ENCODE results near the gene KCNMB3. TPM values are rescaled to one million over a fixed set of nuclear protein-coding genes. Genes with fewer than 3 reads are reported as not detected.
"Not testable (repeated sequence)": the region's sequence is repeated elsewhere in the genome, so short reads cannot be mapped to it uniquely, and the experiment has no call there.

KCNMB3 gene
- total RNA-seq, 3 donors from 2014 or later = 3.7 to 7.3 (median 4.9) TPM

GRCh38 chr3:179256813-179257212 is 5.9 kb upstream of the KCNMB3 start:
- H3K36me3 ChIP-seq = no peaks in the 10 kb centered on the region
- no peak overlapping the region for H3K27ac ChIP-seq
- H3K27me3 ChIP-seq = no peaks in the 10 kb centered on the region
- intact Hi-C loops (cut with DNase I; ENCODE audit: low total_unique reads) = no loop called here
- peaks cover 0 to 5% of the 10 kb centered on the region in 2 donors for H3K9me3 ChIP-seq
- no peaks in the 10 kb centered on the region for H3K4me1 ChIP-seq
- TF ChIP-seq POLR2AphosphoS5 (IDR thresholded peaks at IDR 0.05) (no peak), POLR2A (IDR thresholded peaks at IDR 0.05) (no peak), CTCF (IDR thresholded peaks at IDR 0.05) (no peak)
- no peak for DNase-seq (ENCODE audit: low spot score in 2 of 2)
- H3K4me3 ChIP-seq = no peak overlapping the region

- TF ChIP-seq POLR2AphosphoS5 (IDR thresholded peaks at IDR 0.05) = no peak
- TF ChIP-seq POLR2A (IDR thresholded peaks at IDR 0.05) = no peak
- TF ChIP-seq CTCF (IDR thresholded peaks at IDR 0.05) = no peak
- H3K27me3 ChIP-seq = no peaks in the 10 kb centered on the region
- no peak overlapping the region for H3K4me3 ChIP-seq
- H3K36me3 ChIP-seq = no peaks in the 10 kb centered on the region
- H3K27ac ChIP-seq = no peak overlapping the region
- no peaks in the 10 kb centered on the region for H3K4me1 ChIP-seq
- intact Hi-C loops (cut with DNase I; ENCODE audit: low total_unique reads) = no loop called here
- no peaks in the 10 kb centered on the region for H3K9me3 ChIP-seq
- no peak for DNase-seq (ENCODE audit: low spot score in 2 of 2)
These were observed 3.5 kb downstream of the KCNMB3 start for GRCh38 chr3:179247289-179248015.

- DNase-seq (ENCODE audit: low spot score in 2 of 2) = no peak
- no peaks in the 10 kb centered on the region for H3K9me3 ChIP-seq
- no peaks in the 10 kb centered on the region for H3K27me3 ChIP-seq
- no peak overlapping the region for H3K27ac ChIP-seq
- TF ChIP-seq POLR2A (IDR thresholded peaks at IDR 0.05) = no peak
- TF ChIP-seq CTCF (IDR thresholded peaks at IDR 0.05) = no peak
- TF ChIP-seq POLR2AphosphoS5 (IDR thresholded peaks at IDR 0.05) = no peak
- H3K36me3 ChIP-seq = no peaks in the 10 kb centered on the region
- H3K4me1 ChIP-seq = no peaks in the 10 kb centered on the region
- intact Hi-C loops (cut with DNase I; ENCODE audit: low total_unique reads) = no loop called here
- H3K4me3 ChIP-seq = no peak overlapping the region
These were observed 6.0 kb downstream of the KCNMB3 start for GRCh38 chr3:179244878-179245277.

GRCh38 chr3:179242859-179243258 is 8.1 kb downstream of the KCNMB3 start:
- H3K4me1 ChIP-seq; intact Hi-C loops (cut with DNase I; ENCODE audit: low total_unique reads); H3K4me3 ChIP-seq; H3K27me3 ChIP-seq; H3K9me3 ChIP-seq; DNase-seq (ENCODE audit: low spot score in 2 of 2); H3K27ac ChIP-seq; H3K36me3 ChIP-seq: not testable (repeated sequence)

GRCh38 chr3:179240299-179240698 is 10.6 kb downstream of the KCNMB3 start:
- H3K4me1 ChIP-seq; H3K27ac ChIP-seq; H3K36me3 ChIP-seq; H3K9me3 ChIP-seq; H3K27me3 ChIP-seq; DNase-seq (ENCODE audit: low spot score in 2 of 2); intact Hi-C loops (cut with DNase I; ENCODE audit: low total_unique reads); H3K4me3 ChIP-seq: not testable (repeated sequence)

- H3K36me3 ChIP-seq = no peaks in the 10 kb centered on the region
- no peaks in the 10 kb centered on the region for H3K27me3 ChIP-seq
- DNase-seq (ENCODE audit: low spot score in 2 of 2) = no peak
- no peaks in the 10 kb centered on the region for H3K4me1 ChIP-seq
- H3K9me3 ChIP-seq = no peaks in the 10 kb centered on the region
- no peak overlapping the region for H3K4me3 ChIP-seq
- intact Hi-C loops (cut with DNase I; ENCODE audit: low total_unique reads) = no loop called here
- TF ChIP-seq POLR2A (IDR thresholded peaks at IDR 0.05) (no peak), CTCF (IDR thresholded peaks at IDR 0.05) (no peak), POLR2AphosphoS5 (IDR thresholded peaks at IDR 0.05) (no peak)
- no peak overlapping the region for H3K27ac ChIP-seq
These were observed 14.1 kb downstream of the KCNMB3 start for GRCh38 chr3:179236669-179237301.

All from breast epithelium (tissue), 4 donors.